IMR-90 (cell line): ENCODE data around the gene SNRPA1. TPM values are rescaled to one million over a fixed set of nuclear protein-coding genes. Genes with fewer than 3 reads are reported as not detected.
A peak's percentile ranks its signal among the peaks of the same experiment; 100 is the strongest.

Source experiments
- ATAC-seq: fragments of 200-7000 bp; cut with Tn5 transposase; 2 replicates; pipeline ENCODE4 v1.9.1; 2020; ENCODE audit warnings: low read depth, mild to moderate bottlenecking, moderate library complexity
- BruUV-seq: library from RNA; stranded (reverse); fragments of 400-500 nt; replicated peaks from 2 replicates; lab custom pipeline; 2021; lab: Mats Ljungman, UMichigan
- CTCF ChIA-PET: fragments of 300-600 bp; formaldehyde crosslinking; extraction: SDS; loops from one replicate; lab custom pipeline; 2021; ENCODE audit warnings: antibody characterized with exemption; lab: Yijun Ruan, JAX
- POLR2A ChIA-PET: fragments of 300-600 bp; sonication (Branson Sonifier 250); formaldehyde crosslinking; loops from one replicate; lab custom pipeline; 2022; ENCODE audit warnings: antibody characterized with exemption; ENCODE audit not compliant: unreplicated experiment; lab: Charles Lee
- DNase-seq: peaks from one replicate; pipeline ENCODE4 v3.0.0; 2013
- H2AFZ ChIP-seq: replicated peaks from 2 replicates; pipeline ENCODE3; 2013; ENCODE audit warnings: low read length, mild to moderate bottlenecking; ENCODE audit not compliant: poor library complexity
- H2AK5ac ChIP-seq: 2 replicates; pipeline ENCODE4 v1.6.1; 2013; ENCODE audit warnings: low read depth, low read length, inconsistent platforms
- H2AK9ac ChIP-seq: replicated peaks from 2 replicates; pipeline ENCODE3; 2013; ENCODE audit warnings: mild to moderate bottlenecking, low read depth, low read length, moderate library complexity; ENCODE audit not compliant: poor library complexity
- H2BK120ac ChIP-seq: 2 replicates; pipeline ENCODE4 v1.6.1; 2013; ENCODE audit warnings: low read depth, low read length, inconsistent platforms
- H2BK15ac ChIP-seq: 3 replicates; pipeline ENCODE4 v1.6.1; 2013; ENCODE audit warnings: low read depth, low read length, inconsistent platforms
- H2BK20ac ChIP-seq: 2 replicates; pipeline ENCODE4 v1.6.1; 2013; ENCODE audit warnings: low read depth, mild to moderate bottlenecking, inconsistent platforms, low read length, moderate library complexity
- H2BK5ac ChIP-seq: 2 replicates; pipeline ENCODE4 v1.6.1; 2013; ENCODE audit warnings: mild to moderate bottlenecking, low read depth, low read length, inconsistent platforms; ENCODE audit not compliant: poor library complexity, severe bottlenecking
- H3K14ac ChIP-seq: replicated peaks from 2 replicates; pipeline ENCODE4 v1.6.1; 2013; ENCODE audit warnings: low read depth, low read length, inconsistent platforms
- H3K18ac ChIP-seq: 2 replicates; pipeline ENCODE4 v1.6.1; 2013; ENCODE audit warnings: low read depth, low read length, control low read depth
- H3K23ac ChIP-seq: 2 replicates; pipeline ENCODE4 v1.6.1; 2013; ENCODE audit warnings: low read depth, low read length, inconsistent platforms
- H3K27ac ChIP-seq: 2 replicates; pipeline ENCODE4 v1.5.1; 2013; ENCODE audit warnings: mild to moderate bottlenecking, control low read depth, low read length; ENCODE audit not compliant: insufficient read depth
- H3K27me3 ChIP-seq: 2 replicates; pipeline ENCODE4 v1.6.1; 2013; ENCODE audit warnings: low read length; ENCODE audit not compliant: control insufficient read depth, insufficient read depth
- H3K36me3 ChIP-seq: 2 replicates; pipeline ENCODE4 v1.6.1; 2013; ENCODE audit warnings: low read length, mixed read lengths; ENCODE audit not compliant: control insufficient read depth, insufficient read depth
- H3K4ac ChIP-seq: 2 replicates; pipeline ENCODE4 v1.6.1; 2013; ENCODE audit warnings: low read depth, low read length, inconsistent platforms
- H3K4me1 ChIP-seq: 2 replicates; pipeline ENCODE4 v1.6.1; 2013; ENCODE audit warnings: low read length, mixed read lengths; ENCODE audit not compliant: control insufficient read depth, insufficient read depth
- H3K4me2 ChIP-seq: 2 replicates; pipeline ENCODE4 v1.6.1; 2013; ENCODE audit warnings: low read depth, mild to moderate bottlenecking, control low read depth, low read length, moderate library complexity
- H3K4me3 ChIP-seq: 2 replicates; pipeline ENCODE4 v1.5.1; 2013; ENCODE audit warnings: low read depth, mild to moderate bottlenecking, control low read depth, low read length, moderate library complexity; ENCODE audit not compliant: insufficient read depth
- H3K56ac ChIP-seq: 2 replicates; pipeline ENCODE4 v1.6.1; 2013; ENCODE audit warnings: low read length, inconsistent platforms; ENCODE audit not compliant: insufficient read depth; ENCODE audit errors: extremely low read depth
- H3K79me1 ChIP-seq, 2 experiments: 2 replicates each; pipeline ENCODE4 v1.6.1; 2013; ENCODE audit warnings: low read length in 2 of 2, inconsistent platforms in 1 of 2, low read depth in 1 of 2
- H3K9ac ChIP-seq: 2 replicates; pipeline ENCODE4 v1.6.1; 2013; ENCODE audit warnings: low read depth, low read length, control low read depth
- H3K9me1 ChIP-seq: 2 replicates; pipeline ENCODE4 v1.6.1; 2013; ENCODE audit warnings: low read length, inconsistent platforms; ENCODE audit not compliant: insufficient read depth
- H3K9me3 ChIP-seq: 2 replicates; pipeline ENCODE4 v1.6.1; 2013; ENCODE audit warnings: low read length; ENCODE audit not compliant: control insufficient read depth, insufficient read depth
- H4K20me1 ChIP-seq: 2 replicates; pipeline ENCODE4 v1.6.1; 2013; ENCODE audit warnings: low read length, inconsistent platforms; ENCODE audit not compliant: insufficient read depth
- H4K5ac ChIP-seq: 2 replicates; pipeline ENCODE4 v1.6.1; 2013; ENCODE audit warnings: mild to moderate bottlenecking, low read depth, low read length, control low read depth
- H4K8ac ChIP-seq, 2 experiments: 2 replicates each; pipeline ENCODE4 v1.6.1; 2013; ENCODE audit warnings: low read depth in 2 of 2, low read length in 2 of 2, control low read depth in 1 of 2, inconsistent platforms in 1 of 2
- H4K91ac ChIP-seq: 2 replicates; pipeline ENCODE4 v1.6.1; 2013; ENCODE audit warnings: low read depth, low read length, inconsistent platforms; ENCODE audit not compliant: insufficient read depth
- CEBPB ChIP-seq: IDR thresholded peaks from 2 replicates; pipeline ENCODE4 v1.6.1; 2012; ENCODE audit warnings: low read depth, low read length, improper control_type of control experiment
- ELK1 ChIP-seq: fragments of 150-350 bp; IDR thresholded peaks from 2 replicates; pipeline ENCODE4 v1.6.1; 2016; ENCODE audit warnings: low read depth, mild to moderate bottlenecking, low read length, moderate library complexity, borderline replicate concordance
- MAFK ChIP-seq: IDR thresholded peaks from 2 replicates; pipeline ENCODE4 v1.6.1; 2012; ENCODE audit warnings: low read depth, low read length, improper control_type of control experiment
- MXI1 ChIP-seq: IDR thresholded peaks from 2 replicates; pipeline ENCODE4 v1.6.1; 2012; ENCODE audit warnings: low read depth, mild to moderate bottlenecking, low read length, moderate library complexity, borderline replicate concordance
- POLR2A ChIP-seq: IDR thresholded peaks from 2 replicates; pipeline ENCODE4 v1.6.1; 2012; ENCODE audit warnings: mild to moderate bottlenecking, low read depth, low read length
- RCOR1 ChIP-seq: IDR thresholded peaks from 2 replicates; pipeline ENCODE4 v1.6.1; 2012; ENCODE audit warnings: mild to moderate bottlenecking, low read length, improper control_type of control experiment; ENCODE audit not compliant: insufficient replicate concordance
- SMC3 ChIP-seq: fragments of 150-350 bp; IDR thresholded peaks from 2 replicates; pipeline ENCODE4 v1.6.1; 2016; ENCODE audit warnings: low read depth, mild to moderate bottlenecking, antibody characterized with exemption, low read length, moderate library complexity
- WGBS, 2 experiments: methylation state at CpG; one replicate each; pipeline versions ENCODE4 v1.1.5 to v1.1.7; 2013; ENCODE audit warnings: missing lambda C conversion rate in 2 of 2; ENCODE audit not compliant: insufficient read length in 1 of 2; ENCODE audit errors: extremely low coverage in 2 of 2; 5-methylcytosine and 5-hydroxymethylcytosine counted together
- dilution Hi-C: fragments of 300-500 bp; cut with HindIII; formaldehyde crosslinking; loops from one replicate; pipeline ENCODE4 v1.14.3; 2018; ENCODE audit warnings: low sequenced_read_pairs; ENCODE audit not compliant: unreplicated experiment
- in situ Hi-C: fragments of 300-500 bp; cut with MboI; formaldehyde crosslinking; loops from 3 replicates; pipeline ENCODE4 v1.14.3; 2019; ENCODE audit warnings: low sequenced_read_pairs, inconsistent platforms, mixed read lengths
- intact Hi-C: fragments of 100-400 bp; cut with micrococcal nuclease; formaldehyde crosslinking; loops from 2 replicates; pipeline ENCODE4 v1.10.0; 2022
- polyA plus RNA-seq, 3 experiments: library from polyadenylated mRNA; depleted of rRNA; stranded (reverse); fragments of >200 nt; gene quantifications; 2 replicates each; pipeline ENCODE4 v1.2.3, GENCODE V29; 2012; ENCODE audit warnings: low replicate concordance in 1 of 3
- total RNA-seq: library from RNA; depleted of rRNA; stranded (reverse); fragments of >200 nt; gene quantifications from 2 replicates; pipeline ENCODE4 v1.2.3, GENCODE V29; 2012

SNRPA1 gene
- total and polyA plus RNA-seq, 2 of the 4 experiments (the other 2 are of a cell fraction): 37.1 to 79.9 TPM

- Histone ChIP-seq H3K4me2 (no peak overlapping the region), H3K36me3 (no peaks in the 10 kb centered on the region), H3K56ac (no peak overlapping the region), H2AFZ (no peak overlapping the region), H3K4me3 (no peak overlapping the region), H2BK120ac (no peak overlapping the region), H3K23ac (no peak overlapping the region), H4K20me1 (peaks cover 9% of the 10 kb centered on the region), H2BK15ac (no peak overlapping the region), H3K4me1 (peaks cover 10% of the 10 kb centered on the region), H3K9ac (no peak overlapping the region), H3K18ac (no peak overlapping the region), H4K5ac (no peak overlapping the region), H2AK9ac (no peak overlapping the region), H4K91ac (no peak overlapping the region), H3K14ac (no peak overlapping the region), H2BK20ac (no peak overlapping the region), H3K9me1 (no peaks in the 10 kb centered on the region), H3K79me1 (peaks cover 0 to 16% of the 10 kb centered on the region in 2 experiments; a peak in 2 of 4 replicates), H4K8ac (no peak overlapping the region), H3K4ac (no peak overlapping the region; the same call in 1 of the 2 replicates), H3K27ac (no peak overlapping the region), H3K9me3 (no peaks in the 10 kb centered on the region), H2BK5ac (no peak overlapping the region), H3K27me3 (no peaks in the 10 kb centered on the region), H2AK5ac (0 out of 2 replicates have a peak overlapping the region, but pooled peaks have one; percentile 22)
- intact Hi-C loops (loop anchor here (5.0 kb wide), 2 partner anchors 338 to 628 kb away; partner anchors contain the start of gene LRRK1), dilution Hi-C loops (no loop called here), in situ Hi-C loops (loop anchor here (5.0 to 25.0 kb wide), 4 partner anchors 163 to 543 kb away; partner anchors contain the start of gene LRRK1)
- ChIA-PET POLR2A (no interaction called here), CTCF (interaction anchor here (0.6 to 0.9 kb wide), 3 partner anchors 239 to 247 kb away, joined by 3 read pairs; no protein-coding TSS in a partner anchor)
- no TSS peak for BruUV-seq
- TF ChIP-seq MXI1: no peak
- no peak for TF ChIP-seq SMC3
- no peak for TF ChIP-seq ELK1
- TF ChIP-seq CEBPB: no peak
- no peak for TF ChIP-seq RCOR1
- no peak for TF ChIP-seq MAFK
- no peak for TF ChIP-seq POLR2A
- peak; percentile 41 for DNase-seq
- no peak for ATAC-seq
- 71% methylated on average over 1 of the region's 5 CpGs; no CpG with 5 or more reads in 1 of the 2 experiments for WGBS, 2 experiments
These were observed 40.0 kb downstream of the SNRPA1 start for GRCh38 chr15:101255051-101255395.
